Skin epidermis (tissue), 12 donors: ENCODE data around the gene MAP7D3.
"Not testable (repeated sequence)": the region's sequence is repeated elsewhere in the genome, so short reads cannot be mapped to it uniquely, and the experiment has no call there.

Experiments used
- H3K27ac ChIP-seq, 21 experiments: fragments of 200-600 bp; sonication (generic) in 11 of 21; one replicate each; pipeline ENCODE4 v1.5.0; 2020; ENCODE audit warnings: mild to moderate bottlenecking in 3 of 21, inconsistent platforms in 2 of 21, moderate library complexity in 2 of 21
- H3K4me3 ChIP-seq, 7 experiments: fragments of 200-600 bp; sonication (generic) in 2 of 7; one replicate each; pipeline ENCODE4 v1.5.0; 2020; ENCODE audit warnings: inconsistent platforms in 2 of 7, mild to moderate bottlenecking in 2 of 7, moderate library complexity in 1 of 7

MAP7D3 gene, protein sequence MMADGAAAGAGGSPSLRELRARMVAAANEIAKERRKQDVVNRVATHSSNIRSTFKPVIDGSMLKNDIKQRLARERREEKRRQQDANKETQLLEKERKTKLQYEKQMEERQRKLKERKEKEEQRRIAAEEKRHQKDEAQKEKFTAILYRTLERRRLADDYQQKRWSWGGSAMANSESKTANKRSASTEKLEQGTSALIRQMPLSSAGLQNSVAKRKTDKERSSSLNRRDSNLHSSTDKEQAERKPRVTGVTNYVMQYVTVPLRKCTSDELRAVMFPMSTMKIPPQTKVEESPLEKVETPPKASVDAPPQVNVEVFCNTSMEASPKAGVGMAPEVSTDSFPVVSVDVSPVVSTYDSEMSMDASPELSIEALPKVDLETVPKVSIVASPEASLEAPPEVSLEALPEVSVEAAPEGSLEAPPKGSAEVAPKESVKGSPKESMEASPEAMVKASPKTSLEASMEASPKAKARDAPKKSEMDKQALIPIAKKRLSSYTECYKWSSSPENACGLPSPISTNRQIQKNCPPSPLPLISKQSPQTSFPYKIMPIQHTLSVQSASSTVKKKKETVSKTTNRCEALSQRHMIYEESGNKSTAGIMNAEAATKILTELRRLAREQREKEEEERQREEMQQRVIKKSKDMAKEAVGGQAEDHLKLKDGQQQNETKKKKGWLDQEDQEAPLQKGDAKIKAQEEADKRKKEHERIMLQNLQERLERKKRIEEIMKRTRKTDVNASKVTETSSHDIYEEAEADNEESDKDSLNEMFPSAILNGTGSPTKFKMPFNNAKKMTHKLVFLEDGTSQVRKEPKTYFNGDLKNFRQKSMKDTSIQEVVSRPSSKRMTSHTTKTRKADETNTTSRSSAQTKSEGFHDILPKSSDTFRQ

DNA sequence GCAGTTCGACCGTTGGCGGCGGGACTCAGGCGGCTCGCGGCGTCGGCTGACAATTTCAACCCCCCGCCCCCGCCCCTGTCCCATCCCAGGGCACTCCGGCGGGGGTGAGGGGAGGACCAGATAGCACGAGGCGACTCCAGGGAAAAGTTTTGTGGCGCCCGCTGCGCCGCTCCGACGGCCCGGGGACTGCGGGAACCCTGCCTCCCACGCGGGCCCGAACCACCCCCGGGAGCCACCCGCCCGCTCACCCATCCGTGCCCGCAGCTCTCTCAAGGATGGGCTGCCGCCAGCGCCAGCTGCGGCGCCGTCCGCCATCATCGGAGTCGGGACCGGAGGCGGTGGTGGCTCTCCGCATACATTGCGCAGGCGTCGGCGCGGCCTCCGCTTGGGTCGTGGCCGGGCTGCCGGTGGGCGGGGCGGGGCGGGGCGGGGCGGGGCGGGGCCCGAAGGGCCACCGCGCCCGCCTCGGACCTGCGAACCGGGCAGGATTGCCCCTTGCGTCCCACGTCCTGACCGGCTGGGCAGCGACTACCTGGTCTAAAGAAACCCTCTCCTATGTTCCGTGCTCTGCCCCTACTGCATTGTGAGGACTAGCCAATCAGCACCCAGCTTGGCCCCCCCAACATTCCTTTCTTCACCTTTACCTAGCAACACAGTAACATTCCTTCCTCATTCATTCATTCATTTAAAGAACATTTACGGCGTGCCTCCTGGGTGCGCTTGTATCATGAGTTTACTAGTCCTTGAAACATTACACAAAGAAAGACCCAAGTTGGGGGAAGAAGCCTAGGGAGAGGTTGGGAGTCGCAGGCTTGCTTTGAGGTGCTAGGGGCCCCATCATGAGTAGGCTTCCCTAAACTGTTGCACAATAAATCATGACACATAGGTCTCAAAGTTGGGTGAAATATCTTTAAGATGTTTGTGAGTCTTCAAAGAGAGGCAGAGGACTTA is at the start of gene MAP7D3:
Gene MAP7D3 (minus strand): TSS at position 360 of the 951 bp plus-strand sequence. CDS start 42 bp downstream, at position 318.
- peak within 1 kb of the TSS in 20 of 21 experiments; percentile 18 to 88 (median 75) for H3K27ac ChIP-seq

GRCh38 chrX:136300721-136301120 is 49.5 kb upstream of the MAP7D3 start, which contains the start of gene ADGRG4:
ADGRG4 (plus strand) TSS chrX:136300963; CDS start chrX:136308778, 7,815 bp downstream.
- H3K27ac ChIP-seq, H3K4me3 ChIP-seq: not testable (repeated sequence)

More for the DNA sequence above, at the start of gene MAP7D3:
- peak within 1 kb of the TSS; percentile 63 to 82 (median 70) for H3K4me3 ChIP-seq

- Histone ChIP-seq H3K27ac (no peak overlapping the region), H3K4me3 (no peak overlapping the region)
Measured at GRCh38 chrX:136295380-136295779, 44.2 kb upstream of the MAP7D3 start.

GRCh38 chrX:136292656-136293055 is 41.5 kb upstream of the MAP7D3 start:
- Histone ChIP-seq H3K27ac (no peak overlapping the region), H3K4me3 (no peak overlapping the region)

GRCh38 chrX:136291824-136292223 is 40.6 kb upstream of the MAP7D3 start:
- H3K27ac ChIP-seq: no peak overlapping the region

GRCh38 chrX:136286375-136286774 is 35.2 kb upstream of the MAP7D3 start:
- not testable (repeated sequence) for H3K4me3 ChIP-seq, H3K27ac ChIP-seq

More at GRCh38 chrX:136291824-136292223, 40.6 kb upstream of the MAP7D3 start:
- H3K4me3 ChIP-seq: no peak overlapping the region

- no peak overlapping the region for H3K4me3 ChIP-seq
- H3K27ac ChIP-seq: no peak overlapping the region
Measured at GRCh38 chrX:136275553-136275952, 24.4 kb upstream of the MAP7D3 start.

DNA sequence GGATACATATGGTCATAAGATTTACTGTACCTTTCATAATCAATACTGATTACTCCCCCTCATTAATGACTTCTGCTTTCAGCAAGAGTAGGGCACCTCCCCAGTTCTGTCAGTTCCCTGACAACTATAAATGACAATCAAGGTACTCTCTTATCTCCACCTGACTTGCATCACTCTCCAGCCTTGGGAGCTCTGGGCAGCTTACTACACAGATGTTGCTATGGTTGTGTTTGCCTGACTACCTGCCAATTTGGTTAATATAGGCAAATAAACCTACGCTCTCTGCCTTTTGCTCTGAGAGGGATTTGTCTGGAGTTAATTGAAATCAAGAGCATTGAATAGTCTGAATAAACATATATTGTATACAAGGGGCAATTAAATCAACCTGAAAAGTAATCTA is 22.8 kb upstream of the MAP7D3 start:
- no peak overlapping the region for H3K4me3 ChIP-seq
- no peak overlapping the region for H3K27ac ChIP-seq

DNA sequence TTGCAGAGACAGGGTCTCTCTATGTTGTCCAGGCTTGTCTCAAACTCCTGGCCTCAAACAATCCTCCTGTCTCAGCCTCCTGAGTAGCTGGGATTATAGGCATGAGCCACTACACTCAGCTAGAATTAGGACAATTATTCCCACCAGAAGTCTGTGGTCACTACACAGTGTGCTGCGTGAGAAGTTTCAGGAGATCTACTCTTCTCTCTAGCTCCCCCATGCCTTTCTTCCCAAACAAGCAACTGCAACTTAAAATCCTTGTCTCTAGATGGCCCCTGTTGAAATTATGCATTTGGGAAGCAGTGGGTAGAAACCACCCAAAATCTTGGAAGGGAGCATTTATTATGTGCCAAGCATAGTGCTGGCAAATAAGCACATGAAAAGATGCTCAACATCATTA is 21.1 kb upstream of the MAP7D3 start:
- Histone ChIP-seq H3K4me3 (no peak overlapping the region), H3K27ac (no peak overlapping the region)

DNA sequence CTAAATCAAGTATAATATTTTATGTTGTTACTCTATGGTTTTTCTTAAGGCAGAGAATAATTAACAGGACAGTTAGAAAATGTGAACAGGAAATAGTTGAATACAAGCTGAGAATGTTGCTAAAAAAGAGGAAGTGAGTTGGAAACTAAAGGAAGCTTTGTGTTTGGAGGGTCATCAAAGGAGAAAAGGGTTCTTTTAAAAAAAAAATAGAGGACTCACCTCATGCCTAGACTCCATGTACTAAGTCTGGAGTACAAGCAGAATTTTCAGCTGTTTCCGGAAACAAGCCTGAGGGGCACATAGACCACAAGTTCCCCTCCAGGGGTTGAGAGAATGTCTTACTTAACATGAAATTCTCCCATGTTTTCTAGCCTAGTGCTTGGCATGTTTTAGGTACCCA is 20.1 kb upstream of the MAP7D3 start:
- Histone ChIP-seq H3K4me3 (no peak overlapping the region), H3K27ac (no peak overlapping the region)

- Histone ChIP-seq H3K27ac (no peak overlapping the region), H3K4me3 (no peak overlapping the region)
Measured at GRCh38 chrX:136269921-136270320, 18.7 kb upstream of the MAP7D3 start.

DNA sequence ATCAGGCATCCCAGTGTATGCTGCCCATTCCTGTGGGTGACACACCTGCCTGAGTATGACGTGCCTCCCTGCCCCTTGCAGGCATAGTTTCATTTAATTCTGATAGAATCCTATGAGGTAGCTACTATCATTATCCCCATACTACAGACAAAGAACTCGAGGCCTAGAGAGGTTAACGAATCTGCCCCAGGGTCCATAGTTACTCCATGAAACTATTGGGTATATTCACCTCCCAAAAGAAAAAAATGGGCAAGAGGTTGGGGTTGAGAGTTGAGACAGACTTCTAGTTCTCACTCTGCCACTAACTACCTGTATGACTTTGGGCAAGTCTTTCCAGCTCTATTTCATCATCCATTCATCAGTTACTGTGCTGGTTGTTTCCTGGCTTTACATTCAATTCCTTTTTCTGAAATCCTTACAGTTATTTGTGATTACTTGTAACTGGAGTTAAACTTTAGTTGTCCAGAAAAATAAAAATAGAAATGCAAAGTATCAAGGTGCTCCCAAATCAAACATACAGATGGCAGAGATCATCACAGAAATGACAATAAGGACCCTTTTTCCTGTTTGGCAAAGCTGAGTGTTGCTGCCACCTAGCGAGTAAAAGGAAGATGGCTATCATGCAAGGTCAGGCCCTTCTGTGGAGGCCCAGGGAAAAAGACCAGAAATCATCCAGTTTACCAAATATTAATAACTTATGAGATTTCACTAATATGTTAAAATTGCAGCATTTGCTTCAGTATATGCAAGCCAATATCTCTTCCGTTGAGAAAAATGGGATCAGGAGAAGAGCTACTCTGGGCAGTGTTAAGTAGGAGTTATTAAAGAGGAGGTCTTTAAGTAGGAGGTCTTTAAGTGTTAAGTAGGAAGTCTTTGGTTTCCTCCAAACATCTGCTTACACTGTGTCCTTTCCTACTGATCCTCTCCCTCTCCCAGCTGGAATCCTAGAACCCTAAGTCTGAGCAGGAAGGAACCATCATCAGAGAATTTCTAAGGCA is 17.1 kb upstream of the MAP7D3 start:
- Histone ChIP-seq H3K4me3 (no peak overlapping the region), H3K27ac (no peak overlapping the region)

DNA sequence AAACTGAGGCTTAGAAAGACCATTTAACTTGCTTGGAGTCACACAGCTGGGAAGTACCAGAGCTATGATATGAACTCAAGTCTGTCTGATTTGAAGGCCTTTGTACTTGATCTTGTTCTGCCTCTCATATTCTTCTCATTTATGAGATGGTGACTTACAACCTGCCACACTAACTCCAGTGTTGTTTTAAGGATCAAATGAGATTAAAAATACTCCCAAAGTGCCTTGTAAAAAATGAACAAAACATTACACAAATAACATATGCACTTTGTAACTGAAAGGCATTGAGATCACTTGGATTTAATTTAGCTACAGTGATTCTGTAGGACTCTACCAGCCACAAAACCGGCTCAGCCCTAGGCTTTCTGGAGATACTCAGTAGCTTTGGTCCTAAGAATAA is 15.6 kb upstream of the MAP7D3 start:
- Histone ChIP-seq H3K27ac (no peak overlapping the region), H3K4me3 (no peak overlapping the region)

GRCh38 chrX:136262812-136263315 is 11.7 kb upstream of the MAP7D3 start:
- Histone ChIP-seq H3K27ac (no peak overlapping the region), H3K4me3 (no peak overlapping the region)

- no peak overlapping the region for H3K27ac ChIP-seq
Measured at GRCh38 chrX:136262243-136262642, 11.0 kb upstream of the MAP7D3 start.

DNA sequence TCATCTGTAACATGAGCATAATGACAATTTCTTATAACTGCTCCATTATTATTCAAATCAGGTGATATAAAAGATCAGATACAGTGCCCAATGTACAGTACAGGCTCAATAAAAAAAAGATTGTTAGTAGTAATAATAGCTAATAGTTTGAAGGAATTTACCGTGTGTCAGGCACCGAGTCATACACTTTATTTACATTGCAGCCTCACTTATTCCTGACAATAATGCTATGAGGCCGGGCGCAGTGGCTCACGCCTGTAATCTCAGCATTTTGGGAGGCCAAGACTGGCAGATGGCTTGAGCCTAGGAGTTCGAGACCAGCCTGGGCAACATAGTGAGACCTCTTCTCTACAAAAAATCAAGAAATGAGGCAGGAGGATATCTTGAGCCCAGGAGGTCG is 10.1 kb upstream of the MAP7D3 start:
- Histone ChIP-seq H3K4me3 (no peak overlapping the region), H3K27ac (no peak overlapping the region)

More at GRCh38 chrX:136262243-136262642, 11.0 kb upstream of the MAP7D3 start:
- no peak overlapping the region for H3K4me3 ChIP-seq

DNA sequence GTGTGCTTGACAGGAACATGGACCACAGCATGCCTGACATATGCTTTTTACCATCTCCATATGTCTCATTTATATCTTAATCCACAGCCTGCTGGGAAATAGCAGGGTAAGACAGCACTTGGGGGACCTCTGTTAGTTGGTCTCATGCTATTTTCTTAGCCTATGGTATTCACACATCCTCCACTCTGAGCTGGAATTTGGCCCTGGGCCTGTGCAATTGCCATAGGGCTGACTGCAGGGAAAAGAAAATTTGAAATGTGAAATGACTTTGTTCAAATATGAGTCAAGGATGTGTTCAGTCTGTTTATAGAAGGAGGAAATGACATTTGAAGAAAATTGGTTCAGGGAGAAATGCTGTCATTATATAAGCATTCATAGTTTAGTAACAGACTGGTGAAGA is 9.6 kb upstream of the MAP7D3 start:
- Histone ChIP-seq H3K27ac (no peak overlapping the region), H3K4me3 (no peak overlapping the region)

DNA sequence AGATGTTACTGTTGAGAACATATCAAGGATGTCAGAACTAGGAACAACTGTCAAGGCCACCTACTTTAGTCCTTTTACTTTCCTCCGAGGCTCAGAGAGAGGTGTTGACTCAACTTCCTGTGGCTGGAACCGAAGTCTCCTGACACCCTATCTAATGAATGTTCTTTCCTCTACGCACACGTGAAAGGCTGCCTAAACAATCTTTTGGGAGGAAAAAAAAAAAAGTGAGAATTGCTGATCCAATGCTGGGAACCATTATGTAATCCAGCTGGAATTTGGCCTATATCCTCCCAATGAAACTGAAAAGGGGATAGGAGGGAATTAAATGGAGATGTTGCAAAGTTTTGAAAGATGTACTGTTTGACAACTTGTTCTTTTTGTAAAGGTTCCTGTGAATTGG is 8.3 kb upstream of the MAP7D3 start:
- Histone ChIP-seq H3K4me3 (no peak overlapping the region), H3K27ac (peak overlapping the region in 2 of 21 experiments; percentile 21 to 58)
